HepG2 (cell line): ENCODE data around the gene KRT34.

Experiments used
- ARHGAP35 ChIP-seq: sonication (generic); formaldehyde crosslinking; IDR thresholded peaks from 2 replicates; pipeline ENCODE4 v1.9.0; 2022; ENCODE audit warnings: mild to moderate bottlenecking, inconsistent platforms, moderate library complexity, missing genetic modification reagents, borderline replicate concordance
- CBX5 ChIP-seq: sonication (generic); formaldehyde crosslinking; IDR thresholded peaks from 2 replicates; pipeline ENCODE4 v1.4.0; 2020; ENCODE audit warnings: missing genetic modification reagents, borderline replicate concordance
- FOXA1 ChIP-seq, 2 experiments: fragments of 450-650 bp in 1 of 2; sonication (generic) in 1 of 2; formaldehyde crosslinking in 1 of 2; IDR thresholded peaks; 2 replicates each; pipeline versions ENCODE4 v1.4.0 to v1.6.1; 2016 to 2020; ENCODE audit warnings: missing genetic modification reagents in 1 of 2
- NFE2 ChIP-seq: sonication (generic); formaldehyde crosslinking; IDR thresholded peaks from 2 replicates; pipeline ENCODE4 v1.4.0; 2020; ENCODE audit warnings: missing genetic modification reagents
- USF2 ChIP-seq, 2 experiments: sonication (generic) in 1 of 2; formaldehyde crosslinking in 1 of 2; IDR thresholded peaks; 2 replicates each; pipeline versions ENCODE4 v1.5.1 to v1.6.1; 2011 to 2020; ENCODE audit warnings: borderline replicate concordance in 1 of 2, low read depth in 1 of 2, low read length in 1 of 2, mild to moderate bottlenecking in 1 of 2, missing genetic modification reagents in 1 of 2, moderate library complexity in 1 of 2
- ZNF556 ChIP-seq: sonication (generic); formaldehyde crosslinking; IDR thresholded peaks from 2 replicates; pipeline ENCODE4 v1.4.0; 2020; ENCODE audit warnings: mild to moderate bottlenecking, missing genetic modification reagents, borderline replicate concordance
- ZSCAN20 ChIP-seq: sonication (generic); formaldehyde crosslinking; IDR thresholded peaks from 2 replicates; pipeline ENCODE4 v1.4.0; 2020; ENCODE audit warnings: missing genetic modification reagents, mild to moderate bottlenecking, borderline replicate concordance

- TF ChIP-seq NFE2: no peak
- no peak for TF ChIP-seq ZNF556 (CRISPR knock-in tag)
- TF ChIP-seq USF2 (IDR thresholded peaks at IDR 0.05; ENCODE audit: low read depth, low read length): no peak
- TF ChIP-seq USF2 (CRISPR knock-in tag; IDR thresholded peaks at IDR 0.05; ENCODE audit: borderline replicate concordance): no peak
- no peak for TF ChIP-seq CBX5 (CRISPR knock-in tag)
- no peak for TF ChIP-seq ARHGAP35 (CRISPR knock-in tag)
- TF ChIP-seq ZSCAN20: no peak
- no peak for TF ChIP-seq FOXA1 (IDR thresholded peaks at IDR 0.05)
- no peak for TF ChIP-seq FOXA1 (CRISPR knock-in tag; IDR thresholded peaks at IDR 0.05)
Measured at GRCh38 chr17:41392278-41392677, 10.2 kb upstream of the KRT34 start.
